NCI-H1436 treated with DMSO at 0.1 percent for 48 hours (cell line): ENCODE data around the gene CUX1.
"Not testable (repeated sequence)": the region's sequence is repeated elsewhere in the genome, so short reads cannot be mapped to it uniquely, and the experiment has no call there.

ENCODE experiments used
- DNase-seq: peaks from one replicate; lab custom pipeline; 2025; lab: John Stamatoyannopoulos, UW

Gene CUX1

GRCh38 chr7:102045681-102046372 is 228.4 kb downstream of the CUX1 start:
- DNase-seq: no peak

- DNase-seq: no peak
These were observed 229.1 kb downstream of the CUX1 start for GRCh38 chr7:102046373-102047117.

GRCh38 chr7:102047167-102047566 is 229.7 kb downstream of the CUX1 start:
- no peak for DNase-seq

- DNase-seq: no peak
These were observed 232.3 kb downstream of the CUX1 start for GRCh38 chr7:102049765-102050164.

- DNase-seq: no peak
These were observed 233.5 kb downstream of the CUX1 start for GRCh38 chr7:102050864-102051460.

GRCh38 chr7:102051736-102052135 is 234.3 kb downstream of the CUX1 start:
- not testable (repeated sequence) for DNase-seq

GRCh38 chr7:102054158-102054557 is 236.7 kb downstream of the CUX1 start:
- DNase-seq: no peak

- DNase-seq: no peak
These were observed 238.0 kb downstream of the CUX1 start for GRCh38 chr7:102055181-102055976.

- no peak for DNase-seq
These were observed 242.1 kb downstream of the CUX1 start for GRCh38 chr7:102059524-102059923.

- no peak for DNase-seq
These were observed 244.0 kb downstream of the CUX1 start for GRCh38 chr7:102061354-102061945.

GRCh38 chr7:102061981-102062390 is 244.6 kb downstream of the CUX1 start:
- DNase-seq: no peak

- no peak for DNase-seq
These were observed 246.3 kb downstream of the CUX1 start for GRCh38 chr7:102063690-102064180.

GRCh38 chr7:102064361-102065025 is 247.1 kb downstream of the CUX1 start:
- no peak for DNase-seq

GRCh38 chr7:102065226-102065625 is 247.8 kb downstream of the CUX1 start:
- DNase-seq: no peak

- DNase-seq: no peak
These were observed 249.1 kb downstream of the CUX1 start for GRCh38 chr7:102066476-102066875.

- no peak for DNase-seq
These were observed 251.4 kb downstream of the CUX1 start for GRCh38 chr7:102068846-102069245.

GRCh38 chr7:102069931-102070629 is 252.7 kb downstream of the CUX1 start:
- DNase-seq: no peak

- DNase-seq: no peak
These were observed 254.6 kb downstream of the CUX1 start for GRCh38 chr7:102072003-102072402.

GRCh38 chr7:102072636-102073209 is 255.3 kb downstream of the CUX1 start:
- DNase-seq: no peak
